ENCODE measurements around the gene CCDC38. TPM values are rescaled to one million over a fixed set of nuclear protein-coding genes. Genes with fewer than 3 reads are reported as not detected.

The CCDC38 gene
- total RNA-seq, 1 donor from 2014 or later, result 0.13 TPM

DNA sequence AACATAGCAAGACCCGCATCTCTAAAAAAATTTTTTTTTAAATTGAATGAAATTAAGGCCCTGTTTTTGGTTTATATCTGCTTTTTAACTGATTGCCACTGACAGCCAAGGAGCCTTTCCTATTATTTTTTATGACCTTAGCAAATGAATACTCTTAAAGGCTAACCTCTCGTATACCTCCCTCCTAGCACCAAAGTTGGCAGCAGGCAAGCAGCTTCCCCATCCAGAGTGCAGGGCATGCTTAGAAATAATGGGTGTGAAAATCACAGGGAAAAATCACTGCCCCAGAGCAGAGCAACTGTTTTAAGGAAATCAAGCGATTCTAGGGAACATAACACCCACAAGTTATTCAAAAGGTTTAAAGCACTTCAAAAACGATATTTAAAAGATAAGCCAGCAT lies 33.1 kb upstream of the CCDC38 start:
- Histone ChIP-seq H3K9me3 (ENCODE audit: low read depth) (no peaks in the 10 kb centered on the region), H4K20me1 (ENCODE audit: low read depth) (no peaks in the 10 kb centered on the region), H3K4me3 (no peak overlapping the region), H3K4me1 (no peaks in the 10 kb centered on the region), H3K27me3 (no peaks in the 10 kb centered on the region), H3F3A (ENCODE audit: low read depth) (no peaks in the 10 kb centered on the region), H3K9ac (no peak overlapping the region), H3K27ac (no peak overlapping the region), H3K36me3 (no peaks in the 10 kb centered on the region), H2AFZ (replicated peaks) (no peak overlapping the region), H3K4me2 (no peak overlapping the region), H3K79me2 (ENCODE audit: low read depth) (no peaks in the 10 kb centered on the region)
- TF ChIP-seq EZH2phosphoT487 (IDR thresholded peaks at IDR 0.05), result no peak
- TF ChIP-seq, protein P1, sequence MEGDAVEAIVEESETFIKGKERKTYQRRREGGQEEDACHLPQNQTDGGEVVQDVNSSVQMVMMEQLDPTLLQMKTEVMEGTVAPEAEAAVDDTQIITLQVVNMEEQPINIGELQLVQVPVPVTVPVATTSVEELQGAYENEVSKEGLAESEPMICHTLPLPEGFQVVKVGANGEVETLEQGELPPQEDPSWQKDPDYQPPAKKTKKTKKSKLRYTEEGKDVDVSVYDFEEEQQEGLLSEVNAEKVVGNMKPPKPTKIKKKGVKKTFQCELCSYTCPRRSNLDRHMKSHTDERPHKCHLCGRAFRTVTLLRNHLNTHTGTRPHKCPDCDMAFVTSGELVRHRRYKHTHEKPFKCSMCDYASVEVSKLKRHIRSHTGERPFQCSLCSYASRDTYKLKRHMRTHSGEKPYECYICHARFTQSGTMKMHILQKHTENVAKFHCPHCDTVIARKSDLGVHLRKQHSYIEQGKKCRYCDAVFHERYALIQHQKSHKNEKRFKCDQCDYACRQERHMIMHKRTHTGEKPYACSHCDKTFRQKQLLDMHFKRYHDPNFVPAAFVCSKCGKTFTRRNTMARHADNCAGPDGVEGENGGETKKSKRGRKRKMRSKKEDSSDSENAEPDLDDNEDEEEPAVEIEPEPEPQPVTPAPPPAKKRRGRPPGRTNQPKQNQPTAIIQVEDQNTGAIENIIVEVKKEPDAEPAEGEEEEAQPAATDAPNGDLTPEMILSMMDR (IDR thresholded peaks at IDR 0.05), result no peak
- no peak for TF ChIP-seq EZH2 (IDR thresholded peaks at IDR 0.05)
- no peak for DNase-seq (ENCODE audit: low spot score)
- H3K27ac Mint-ChIP-seq, result no peak overlapping the region
- H3K9me3 Mint-ChIP-seq, result peaks cover 6% of the 10 kb centered on the region
- H3K27me3 Mint-ChIP-seq (ENCODE audit: insufficient read depth, low read depth), result peaks cover 2% of the 10 kb centered on the region
- H3K4me1 Mint-ChIP-seq, result no peaks in the 10 kb centered on the region
- H3K36me3 Mint-ChIP-seq, result no peaks in the 10 kb centered on the region
- no peak overlapping the region for H3K4me3 Mint-ChIP-seq

- no peaks in the 10 kb centered on the region for H3F3A ChIP-seq (ENCODE audit: low read depth)
- no peaks in the 10 kb centered on the region for H3K79me2 ChIP-seq (ENCODE audit: low read depth)
- no peaks in the 10 kb centered on the region for H3K27me3 ChIP-seq
- no peaks in the 10 kb centered on the region for H3K36me3 Mint-ChIP-seq
- no peak overlapping the region for H3K27ac Mint-ChIP-seq
- TF ChIP-seq EZH2 (IDR thresholded peaks at IDR 0.05) (no peak), EZH2phosphoT487 (IDR thresholded peaks at IDR 0.05) (no peak)
- TF ChIP-seq, protein P1 (IDR thresholded peaks at IDR 0.05), result no peak
- no peak overlapping the region for H3K4me3 ChIP-seq
- H3K4me1 Mint-ChIP-seq, result no peaks in the 10 kb centered on the region
- no peak overlapping the region for H2AFZ ChIP-seq (replicated peaks)
- no peak for DNase-seq (ENCODE audit: low spot score)
- no peak overlapping the region for H3K9ac ChIP-seq
- H3K4me2 ChIP-seq, result no peak overlapping the region
- no peaks in the 10 kb centered on the region for H3K36me3 ChIP-seq
- H3K4me3 Mint-ChIP-seq, result no peak overlapping the region
- peaks cover 3% of the 10 kb centered on the region for H3K27me3 Mint-ChIP-seq (ENCODE audit: insufficient read depth, low read depth)
- no peaks in the 10 kb centered on the region for H3K9me3 ChIP-seq (ENCODE audit: low read depth)
- no peaks in the 10 kb centered on the region for H4K20me1 ChIP-seq (ENCODE audit: low read depth)
- no peak overlapping the region for H3K27ac ChIP-seq
- no peaks in the 10 kb centered on the region for H3K4me1 ChIP-seq
- peaks cover 12% of the 10 kb centered on the region for H3K9me3 Mint-ChIP-seq
These were observed 31.9 kb upstream of the CCDC38 start for GRCh38 chr12:95974358-95974757.

DNA sequence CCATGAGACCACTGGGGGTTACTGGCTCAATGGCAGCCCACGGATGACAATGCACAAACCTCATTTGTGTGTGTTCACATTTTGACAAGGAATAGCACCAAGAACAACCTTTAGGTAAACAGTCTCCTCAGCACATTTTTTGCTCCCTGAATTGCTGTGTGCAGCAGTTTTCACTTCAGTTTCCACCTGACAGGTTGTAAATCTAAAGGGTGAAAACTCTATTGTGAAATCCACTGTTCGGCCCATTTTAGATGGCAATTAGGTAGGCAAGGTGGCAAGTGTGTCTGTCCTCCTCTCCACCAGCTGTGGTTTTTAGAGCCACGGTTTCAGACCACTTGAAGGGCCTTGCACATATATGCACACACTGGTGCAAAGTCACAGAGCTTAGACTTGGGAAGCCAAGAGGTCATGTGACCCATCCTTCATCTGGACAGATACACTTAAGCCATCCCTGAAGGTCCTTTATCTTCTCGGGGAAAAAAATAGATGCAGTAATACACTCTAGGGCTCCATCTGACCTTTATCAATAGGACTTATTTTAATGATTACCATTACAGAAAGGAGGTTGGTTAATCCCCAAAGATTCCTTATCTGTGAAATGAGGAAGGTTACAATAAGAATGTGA lies 30.5 kb upstream of the CCDC38 start:
- no peak for DNase-seq (ENCODE audit: low spot score)
- Mint-ChIP-seq H3K27me3 (ENCODE audit: insufficient read depth, low read depth) (peaks cover 3% of the 10 kb centered on the region), H3K36me3 (no peaks in the 10 kb centered on the region), H3K9me3 (peaks cover 12% of the 10 kb centered on the region), H3K4me1 (no peaks in the 10 kb centered on the region), H3K27ac (no peak overlapping the region), H3K4me3 (no peak overlapping the region)
- Histone ChIP-seq H3K9me3 (ENCODE audit: low read depth) (no peaks in the 10 kb centered on the region), H3K9ac (no peak overlapping the region), H3K4me1 (no peaks in the 10 kb centered on the region), H3K79me2 (ENCODE audit: low read depth) (no peaks in the 10 kb centered on the region), H3K4me3 (no peak overlapping the region), H3K4me2 (no peak overlapping the region), H2AFZ (replicated peaks) (no peak overlapping the region), H3K27ac (no peak overlapping the region), H3K36me3 (no peaks in the 10 kb centered on the region), H4K20me1 (ENCODE audit: low read depth) (no peaks in the 10 kb centered on the region), H3F3A (ENCODE audit: low read depth) (no peaks in the 10 kb centered on the region), H3K27me3 (no peaks in the 10 kb centered on the region)
- TF ChIP-seq, protein P1 (IDR thresholded peaks at IDR 0.05), result no peak
- TF ChIP-seq EZH2phosphoT487 (IDR thresholded peaks at IDR 0.05) (no peak), EZH2 (IDR thresholded peaks at IDR 0.05) (no peak)
